Stimulated activated CD4-positive, alpha-beta T cell treated with anti-CD3 and anti-CD28 coated beads, Interleukin-1b, Interleukin-23, amount 100 ng/mL, for 1 hour (primary cell): ENCODE measurements around the gene HPDL.
"Not testable (repeated sequence)": the region's sequence is repeated elsewhere in the genome, so short reads cannot be mapped to it uniquely, and the experiment has no call there.

Experiments used
- DNase-seq, 2 donors: peaks; one replicate each; pipeline ENCODE4 v3.0.0-alpha.2; 2020; ENCODE audit warnings: low read depth in 2 of 2

The HPDL gene

DNA sequence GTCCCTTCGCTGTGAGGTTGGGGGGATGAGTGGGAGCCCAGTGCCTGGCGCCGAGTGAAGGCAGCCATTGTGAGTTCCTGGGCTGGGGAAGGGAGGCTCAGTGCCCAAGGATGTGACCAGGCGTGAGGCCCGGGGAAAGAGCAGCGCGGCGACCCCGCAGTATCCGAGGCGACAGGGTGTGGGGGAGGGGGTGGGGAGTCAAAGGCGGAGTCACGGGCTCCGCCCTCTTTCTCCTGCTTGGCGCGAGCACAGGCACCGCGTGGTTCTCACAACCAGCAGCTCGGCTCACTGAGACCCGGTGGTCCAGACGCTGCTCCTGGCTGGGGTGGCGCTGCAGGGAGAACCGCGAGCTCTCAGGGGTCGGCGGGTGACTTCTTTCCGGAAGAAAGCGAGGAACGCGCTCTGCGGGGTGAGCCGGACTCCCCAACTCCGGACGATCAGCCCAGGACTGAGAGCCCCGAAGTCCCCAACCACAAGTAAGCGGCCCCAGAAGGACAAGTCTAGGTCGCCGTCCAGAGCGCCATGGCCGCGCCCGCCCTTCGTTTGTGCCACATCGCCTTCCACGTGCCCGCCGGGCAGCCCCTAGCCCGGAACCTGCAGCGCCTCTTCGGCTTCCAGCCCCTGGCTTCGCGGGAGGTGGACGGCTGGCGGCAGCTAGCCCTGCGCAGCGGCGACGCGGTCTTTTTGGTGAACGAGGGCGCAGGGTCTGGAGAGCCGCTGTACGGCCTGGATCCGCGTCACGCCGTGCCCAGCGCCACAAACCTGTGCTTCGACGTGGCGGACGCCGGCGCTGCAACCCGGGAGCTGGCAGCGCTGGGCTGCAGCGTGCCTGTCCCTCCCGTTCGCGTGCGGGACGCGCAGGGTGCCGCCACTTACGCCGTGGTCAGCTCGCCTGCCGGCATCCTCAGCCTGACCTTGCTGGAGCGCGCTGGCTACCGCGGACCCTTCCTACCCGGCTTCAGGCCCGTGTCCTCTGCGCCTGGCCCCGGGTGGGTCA, at the start of gene HPDL:
Gene HPDL (plus strand): TSS at position 269 of the 997 bp plus-strand sequence. CDS start 254 bp downstream, at position 523.
- peak in 1 of 2 donors; percentile 51 for DNase-seq

GRCh38 chr1:45282351-45282750, 44.3 kb upstream of the HPDL start:
- no peak for DNase-seq

GRCh38 chr1:45284858-45285257, 41.8 kb upstream of the HPDL start:
- not testable (repeated sequence) for DNase-seq

GRCh38 chr1:45286521-45286920, 40.2 kb upstream of the HPDL start:
- not testable (repeated sequence) for DNase-seq

GRCh38 chr1:45291002-45291401, 35.7 kb upstream of the HPDL start:
- DNase-seq: not testable (repeated sequence)

GRCh38 chr1:45291716-45292115, 35.0 kb upstream of the HPDL start:
- DNase-seq: no peak

DNA sequence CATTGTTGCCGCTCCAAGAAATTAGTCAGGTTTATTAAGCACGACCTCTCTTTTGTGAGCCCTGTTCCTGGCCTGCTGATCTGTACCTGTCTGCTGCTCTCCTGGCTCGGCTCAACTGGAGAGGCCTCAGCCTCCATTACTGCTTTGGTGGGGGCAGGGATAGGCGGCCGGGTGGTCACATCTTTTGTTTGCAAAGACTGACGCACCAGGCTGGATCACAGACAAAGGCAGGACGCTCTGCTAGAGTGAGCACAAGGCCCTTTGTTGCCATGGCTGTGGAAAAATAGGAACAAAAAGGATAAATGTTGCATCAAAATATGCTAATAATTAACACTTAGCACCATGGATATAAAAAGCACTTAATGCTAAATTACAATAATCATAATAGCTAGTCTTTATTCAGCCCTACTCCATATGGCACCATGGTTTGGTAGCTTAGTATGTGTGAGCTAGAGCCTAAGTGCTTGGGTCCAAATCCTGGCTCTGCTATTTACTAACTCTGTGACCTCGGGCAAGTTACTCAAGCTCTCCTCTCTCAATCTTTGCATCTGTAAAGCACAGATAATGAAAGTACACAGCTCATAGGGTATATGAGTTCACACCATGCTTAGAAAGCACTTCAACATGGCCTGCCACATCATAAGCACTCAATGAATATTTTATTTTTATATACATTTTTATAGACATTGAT, 28.9 kb upstream of the HPDL start:
- DNase-seq: no peak

DNA sequence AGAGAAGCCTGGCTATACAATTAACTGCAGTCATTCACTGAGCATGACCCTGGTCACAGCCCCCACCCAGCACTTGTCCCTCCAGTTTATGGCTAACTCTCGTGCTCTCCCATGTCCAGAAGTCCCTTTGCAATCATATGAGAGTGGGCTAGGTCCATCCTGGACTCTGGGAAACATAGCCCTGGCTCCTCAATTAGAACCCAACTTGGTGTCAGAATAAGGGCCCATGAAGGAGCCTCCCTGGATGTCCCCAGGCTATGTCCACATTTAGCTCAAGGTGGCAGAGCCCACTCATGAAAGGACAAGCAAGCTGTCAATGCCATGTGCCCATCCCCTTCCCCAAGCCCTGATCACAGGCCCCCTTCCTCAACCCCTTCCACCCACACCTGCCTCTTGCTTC, 27.4 kb upstream of the HPDL start:
- DNase-seq: no peak

- no peak for DNase-seq
These were observed 26.6 kb upstream of the HPDL start for GRCh38 chr1:45299981-45300668.

DNA sequence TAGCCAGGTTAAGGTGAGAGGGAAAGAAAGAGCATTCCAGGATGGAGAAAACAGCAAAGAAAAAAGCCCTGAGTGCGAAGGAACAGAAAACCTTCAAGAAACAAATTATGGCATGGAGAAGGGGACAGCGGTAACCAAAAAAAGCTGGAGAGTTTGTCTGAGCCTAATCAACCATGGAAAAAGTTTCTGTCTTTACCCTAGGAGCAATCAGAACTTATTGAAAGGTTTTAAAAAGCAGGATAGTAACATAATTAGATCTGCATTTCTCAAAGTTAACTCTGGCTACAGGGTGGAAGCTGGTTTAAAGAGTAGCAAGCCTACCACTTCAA, 26.1 kb upstream of the HPDL start:
- no peak for DNase-seq

- DNase-seq: no peak
These were observed 24.1 kb upstream of the HPDL start for GRCh38 chr1:45302505-45303150.

DNA sequence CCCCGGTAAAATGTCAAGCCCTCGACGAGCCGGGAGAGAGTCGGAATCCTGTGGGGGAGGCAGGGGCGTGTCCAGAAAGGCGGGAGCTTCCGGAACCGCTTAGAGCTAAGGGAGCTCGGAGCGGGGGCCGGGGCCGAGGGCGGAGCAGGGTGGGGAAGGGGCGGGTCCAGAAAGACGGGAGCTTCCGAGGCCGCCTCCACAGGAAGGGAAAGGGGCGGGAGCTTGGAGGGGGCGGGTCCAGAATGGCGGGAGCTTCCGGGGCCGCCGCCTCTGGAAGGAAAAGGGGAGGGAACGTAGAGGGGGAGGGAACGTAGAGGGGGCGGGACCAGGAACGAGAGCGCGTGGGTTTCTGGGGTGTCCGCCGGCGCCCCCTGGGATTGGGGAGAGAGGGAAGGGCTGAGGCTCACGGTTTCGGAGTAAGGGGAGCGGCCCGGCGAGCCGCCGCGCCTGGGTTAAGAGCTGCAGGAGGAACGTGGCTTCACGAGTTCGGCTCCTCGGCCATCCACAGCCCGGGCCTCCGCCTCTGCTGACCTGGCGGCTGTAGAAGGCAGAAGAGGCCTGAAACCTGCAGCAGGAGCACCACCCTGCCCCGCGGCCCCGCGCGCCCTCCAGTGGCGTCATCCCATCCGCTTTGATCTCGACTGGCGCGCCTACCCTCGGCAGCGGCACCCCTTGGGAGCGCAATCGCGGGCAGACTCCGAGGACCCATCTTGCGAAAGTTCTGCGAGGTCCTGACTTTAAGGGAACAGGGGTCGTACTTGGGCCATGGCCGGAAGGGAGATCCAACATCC, 23.0 kb upstream of the HPDL start:
- DNase-seq: peak; percentile 97 to 98

DNA sequence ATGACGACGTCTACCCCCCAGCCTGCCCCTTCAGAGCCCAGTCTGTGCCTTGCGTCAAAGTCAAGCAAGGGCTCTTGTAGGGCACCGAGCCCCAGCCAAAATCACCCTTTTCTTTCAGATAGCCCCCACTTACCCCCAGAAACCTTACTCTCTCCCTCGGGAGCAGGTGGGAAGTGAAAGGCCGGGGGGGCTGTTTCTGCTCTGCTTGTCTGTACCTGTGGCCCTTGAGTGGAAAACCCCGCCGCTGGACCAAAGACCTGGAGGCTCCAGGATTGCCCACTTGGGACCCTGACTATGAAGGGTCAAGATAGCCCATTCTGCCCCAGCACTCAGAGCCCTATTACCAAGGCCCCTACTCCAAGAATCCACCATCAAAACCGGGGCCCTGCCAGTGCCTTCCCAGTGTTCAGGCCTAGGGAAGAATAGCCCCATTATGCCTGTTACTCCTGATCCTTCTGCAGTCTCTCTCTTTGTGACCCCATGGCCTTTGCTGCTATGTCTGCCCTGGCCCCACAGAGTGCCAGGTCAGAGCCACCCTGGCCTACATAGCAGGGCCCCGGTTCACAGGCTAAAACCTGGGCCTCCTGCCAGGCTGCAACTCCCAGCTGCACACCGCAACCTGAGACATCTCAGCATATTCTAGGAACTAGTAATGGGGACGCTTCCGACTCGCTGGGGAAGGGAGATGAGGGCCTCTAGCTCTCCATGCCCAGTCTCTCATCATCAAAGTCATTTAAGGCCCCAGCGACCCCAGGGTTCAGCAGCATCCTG, 22.2 kb upstream of the HPDL start:
- DNase-seq: no peak

DNA sequence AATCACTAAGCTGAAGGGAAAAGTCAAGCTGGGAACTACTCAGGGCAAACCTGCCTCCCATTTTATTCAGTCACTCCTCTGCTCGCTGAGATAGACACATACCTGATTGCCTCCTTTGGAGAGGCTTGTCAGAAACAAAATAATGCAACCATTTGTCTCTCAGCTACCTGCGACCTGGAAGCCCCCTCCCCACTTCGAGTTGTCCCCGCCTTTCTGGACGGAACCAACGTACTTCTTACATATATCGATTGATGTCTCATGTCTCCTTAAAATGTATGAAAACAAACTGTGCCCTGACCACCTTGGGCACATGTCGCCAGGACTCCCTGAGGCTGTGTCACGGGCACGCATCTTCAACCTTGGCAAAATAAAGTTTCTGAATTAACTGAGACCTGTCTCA, 21.5 kb upstream of the HPDL start:
- no peak for DNase-seq

- no peak for DNase-seq
These were observed 20.4 kb upstream of the HPDL start for GRCh38 chr1:45306319-45306718.

DNA sequence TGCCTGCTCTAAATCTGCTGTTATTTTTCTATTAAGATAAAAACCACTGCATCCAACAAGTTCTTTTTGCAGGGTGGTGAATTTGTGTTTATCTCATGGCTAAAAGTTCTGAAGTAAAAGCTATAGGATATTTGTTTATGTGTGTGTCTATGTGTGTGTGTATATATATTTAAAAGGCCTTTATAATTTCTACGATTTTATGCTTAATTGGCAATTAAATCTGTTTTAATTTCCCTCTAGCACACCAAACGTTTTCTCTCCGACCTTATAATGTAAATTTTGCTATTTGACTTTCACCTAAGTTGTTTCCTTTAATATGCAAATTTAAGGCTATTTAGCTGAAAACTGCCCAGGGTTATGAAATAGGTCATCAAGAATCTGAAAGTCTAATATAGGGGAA, 19.8 kb upstream of the HPDL start:
- DNase-seq: no peak

GRCh38 chr1:45314266-45314665, 12.4 kb upstream of the HPDL start:
- DNase-seq: no peak

GRCh38 chr1:45317166-45317565, 9.5 kb upstream of the HPDL start:
- DNase-seq: no peak

- no peak for DNase-seq
These were observed 6.9 kb upstream of the HPDL start for GRCh38 chr1:45319761-45320160.

DNA sequence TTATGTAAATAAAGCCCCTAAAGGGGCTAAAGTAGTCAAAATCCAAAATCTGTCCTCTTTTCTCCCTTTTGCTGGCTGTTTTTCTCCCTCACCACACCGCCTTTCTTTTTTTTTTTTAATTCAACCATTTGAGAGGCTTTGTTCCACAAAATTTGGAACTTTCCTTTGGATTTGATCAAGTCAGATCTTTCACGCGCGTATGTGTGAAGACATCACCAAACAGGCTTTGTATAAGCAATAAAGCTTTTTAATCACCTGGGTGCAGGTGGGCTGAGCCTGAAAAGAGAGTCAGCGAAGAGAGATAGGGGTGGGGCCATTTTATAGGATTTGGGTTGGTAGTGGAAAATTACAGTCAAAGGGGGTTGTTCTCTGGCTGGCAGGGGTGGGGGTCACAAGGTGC, 5.3 kb upstream of the HPDL start:
- DNase-seq: no peak
